Adipose tissue (tissue), 3 donors: ENCODE measurements around the gene CBY2. TPM values are rescaled to one million over a fixed set of nuclear protein-coding genes. Genes with fewer than 3 reads are reported as not detected.
"Not testable (repeated sequence)": the region's sequence is repeated elsewhere in the genome, so short reads cannot be mapped to it uniquely, and the experiment has no call there.

Source experiments
- H3K27ac ChIP-seq: one replicate; pipeline ENCODE4 v1.5.1; 2013; ENCODE audit warnings: low read depth, low read length
- WGBS, 3 donors: extraction: QIAGEN DNeasy Blood & Tissue Kit; methylation state at CpG; one replicate each; pipeline ENCODE4 v1.1.7; 2013; 5-methylcytosine and 5-hydroxymethylcytosine counted together
- polyA plus RNA-seq, 3 donors: library from polyadenylated mRNA; stranded (reverse); fragments of 200-250 nt; gene quantifications; one replicate each; pipeline ENCODE4 v1.2.3, GENCODE V29; 2013
- donor health status: healthy with polysubstance abuse.
- donor health status: Bipolar disorder and iron deficiency.
- donor health status: healthy.

CBY2 gene
- polyA plus RNA-seq, 3 donors = not detected

DNA sequence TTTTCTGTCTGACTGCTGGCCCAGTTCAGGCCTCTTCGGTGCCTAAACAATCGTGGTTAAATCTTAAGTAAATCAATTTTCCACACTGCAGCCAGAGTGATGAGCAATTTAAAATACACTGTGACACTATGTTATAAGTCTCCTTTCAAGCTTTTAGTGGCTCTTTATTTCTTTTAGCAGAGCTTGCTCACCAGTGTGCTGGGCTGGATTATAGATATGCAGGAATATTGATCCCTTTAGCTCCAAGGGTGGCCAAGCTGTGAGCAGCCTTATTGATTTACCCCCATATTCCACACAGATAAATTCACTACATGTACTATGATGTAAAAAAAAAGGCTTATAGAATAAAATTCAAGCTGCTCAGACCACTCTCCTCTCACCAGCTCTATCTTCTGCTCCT lies 21.7 kb downstream of the CBY2 start:
- WGBS, 3 donors = 72 to 92% (median 80%) methylated on average over 2 of the region's 2 CpGs
- no peak overlapping the region for H3K27ac ChIP-seq

GRCh38 chr13:45728759-45729158 lies 26.6 kb downstream of the CBY2 start:
- WGBS, 3 donors = 72 to 89% (median 74%) methylated on average over 6 of the region's 6 CpGs
- no peak overlapping the region for H3K27ac ChIP-seq

GRCh38 chr13:45731455-45731854 lies 29.3 kb downstream of the CBY2 start:
- WGBS, 3 donors = 32 to 92% (median 90%) methylated on average over 3 of the region's 3 CpGs
- H3K27ac ChIP-seq = no peak overlapping the region

DNA sequence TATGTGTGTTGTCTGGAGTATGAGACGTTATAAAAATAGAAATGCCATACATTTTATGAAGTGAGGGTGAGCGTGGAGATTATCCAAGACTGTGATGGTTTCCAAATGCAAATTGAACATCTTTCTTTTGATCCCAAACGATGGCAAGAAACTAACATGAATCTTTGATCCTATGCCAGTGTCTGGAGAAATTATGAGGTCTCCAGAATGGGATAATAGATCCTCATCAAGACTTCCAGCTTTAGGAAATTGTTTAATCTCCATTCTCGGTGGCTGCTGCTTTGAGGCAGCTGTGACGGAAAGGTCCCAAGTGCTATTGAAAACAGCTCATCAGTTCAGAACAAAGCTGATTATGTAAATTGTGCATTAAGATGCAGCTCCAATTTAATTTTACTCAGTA lies 30.8 kb downstream of the CBY2 start:
- WGBS, 3 donors = 46 to 68% (median 55%) methylated on average over 5 of the region's 5 CpGs
- H3K27ac ChIP-seq = no peak overlapping the region

GRCh38 chr13:45733361-45733760 lies 31.2 kb downstream of the CBY2 start:
- H3K27ac ChIP-seq = no peak overlapping the region
- 83 to 87% (median 85%) methylated on average over 5 of the region's 5 CpGs for WGBS, 3 donors

DNA sequence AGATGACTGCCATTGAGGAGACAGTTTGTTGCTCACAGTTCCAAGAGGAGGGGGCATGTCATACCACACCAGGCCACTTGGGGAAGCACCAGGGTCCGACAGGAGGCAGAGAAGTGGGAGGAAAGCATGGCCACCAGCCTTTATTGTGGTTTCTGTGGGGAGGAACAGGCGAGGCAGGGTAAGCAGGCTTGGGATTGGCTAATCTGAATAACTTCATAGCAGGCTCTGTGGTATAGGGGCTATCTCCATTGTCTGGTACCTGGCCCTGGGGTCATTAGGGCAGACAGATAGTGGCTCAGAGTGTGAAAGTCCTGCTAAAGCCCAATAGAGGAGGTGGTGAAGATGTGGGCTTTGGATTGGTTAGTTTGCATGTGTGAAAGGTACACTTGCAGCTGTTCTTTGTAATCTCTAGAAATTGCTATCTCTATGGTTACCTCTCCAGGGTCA lies 35.5 kb downstream of the CBY2 start:
- WGBS, 3 donors = 38 to 67% (median 41%) methylated on average over 2 of the region's 2 CpGs
- no peak overlapping the region for H3K27ac ChIP-seq

- 70 to 93% (median 87%) methylated on average over 5 of the region's 5 CpGs for WGBS, 3 donors
- H3K27ac ChIP-seq = no peak overlapping the region
These were observed 40.9 kb downstream of the CBY2 start for GRCh38 chr13:45742985-45743384.

DNA sequence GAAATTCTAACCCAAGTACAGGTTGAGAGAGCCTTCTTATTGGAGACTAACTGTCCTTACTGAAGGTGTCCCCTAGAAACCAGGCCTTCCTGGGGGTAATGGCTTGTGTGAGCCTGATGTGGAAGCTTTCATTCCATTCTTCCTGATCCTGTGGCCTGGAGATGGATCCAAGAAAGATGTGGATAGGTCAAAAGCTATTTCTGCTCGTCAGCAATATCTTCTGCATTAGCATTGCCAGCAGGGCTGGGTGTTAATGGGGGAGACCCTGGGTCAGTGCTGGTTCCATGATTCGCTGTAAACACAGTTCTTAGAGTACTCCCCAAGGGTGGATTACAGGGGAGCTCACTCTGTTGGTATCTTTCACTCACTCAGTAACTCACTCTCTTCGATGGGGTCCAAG lies 42.9 kb downstream of the CBY2 start:
- no peak overlapping the region for H3K27ac ChIP-seq
- WGBS, 3 donors = 81 to 92% (median 91%) methylated on average over 3 of the region's 3 CpGs

GRCh38 chr13:45747071-45747470 lies 45.0 kb downstream of the CBY2 start:
- H3K27ac ChIP-seq = no peak overlapping the region
- WGBS, 3 donors = 30 to 65% (median 42%) methylated on average over 2 of the region's 2 CpGs

GRCh38 chr13:45748941-45749759 lies 47.0 kb downstream of the CBY2 start:
- WGBS, 3 donors = 40 to 68% (median 51%) methylated on average over 13 of the region's 13 CpGs
- H3K27ac ChIP-seq = no peak overlapping the region

DNA sequence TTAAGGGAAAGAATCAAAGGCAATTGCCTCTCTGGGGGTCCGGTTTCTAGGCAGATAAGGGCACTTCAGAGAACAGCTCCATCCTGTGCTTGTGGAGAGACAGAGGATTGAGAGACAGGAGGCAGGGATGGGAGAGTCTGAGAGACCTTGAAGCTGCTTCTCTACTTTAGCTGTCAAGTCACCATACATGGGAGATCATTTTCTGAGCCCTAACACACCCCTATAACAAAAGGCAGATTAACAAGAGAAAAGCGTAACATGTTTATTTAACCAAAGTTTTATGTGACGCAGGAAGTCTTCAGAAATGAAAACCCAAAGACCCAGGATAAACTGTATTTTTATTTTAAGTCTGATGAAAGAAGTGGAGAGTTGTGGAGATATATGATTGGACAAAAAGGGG lies 48.4 kb downstream of the CBY2 start:
- no peak overlapping the region for H3K27ac ChIP-seq
- 87 to 95% (median 91%) methylated on average over 3 of the region's 3 CpGs for WGBS, 3 donors

DNA sequence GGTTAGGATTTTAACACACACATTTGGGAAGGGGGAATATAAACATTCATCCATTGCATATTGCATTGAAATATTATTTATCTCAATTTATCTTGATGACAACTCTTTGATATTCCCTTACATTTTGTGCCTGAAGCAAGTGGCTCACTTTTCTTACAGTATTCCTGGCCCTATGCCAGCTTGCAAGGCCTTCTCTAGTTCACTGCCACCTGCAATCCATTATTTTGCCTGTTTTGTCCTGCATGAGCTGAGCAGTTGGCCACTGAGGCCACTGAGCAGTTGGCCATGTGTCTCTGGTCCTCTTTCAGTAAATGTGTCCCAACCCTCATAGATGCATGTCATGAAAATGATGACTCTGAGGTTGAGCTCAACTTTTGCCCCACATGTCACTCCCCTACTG lies 49.8 kb downstream of the CBY2 start:
- no peak overlapping the region for H3K27ac ChIP-seq

GRCh38 chr13:45752510-45752909 lies 50.4 kb downstream of the CBY2 start:
- no peak overlapping the region for H3K27ac ChIP-seq
- WGBS, 3 donors = 41 to 74% (median 58%) methylated on average over 1 of the region's 1 CpG

GRCh38 chr13:45756498-45756897 lies 54.4 kb downstream of the CBY2 start:
- WGBS, 3 donors = 90 to 94% (median 92%) methylated on average over 1 of the region's 1 CpG

DNA sequence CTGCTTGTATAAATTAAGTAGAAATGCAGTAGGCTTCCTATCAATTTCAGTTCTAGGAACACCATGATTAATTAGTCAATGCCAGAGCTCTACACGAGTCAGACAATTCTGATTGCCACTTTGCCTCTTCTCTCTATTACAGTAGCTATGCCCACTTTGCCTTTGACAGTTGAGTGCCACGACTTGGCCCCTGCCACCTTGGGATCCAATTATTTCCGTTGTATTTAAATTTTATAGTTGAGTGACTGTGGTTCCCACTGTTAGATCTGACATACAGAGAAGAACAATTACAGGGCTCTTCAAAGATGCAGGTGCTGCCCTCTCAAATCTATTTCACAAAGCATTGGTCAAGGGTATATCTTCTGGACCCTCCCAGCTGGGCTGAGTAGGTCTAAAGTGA lies 55.5 kb downstream of the CBY2 start:
- H3K27ac ChIP-seq = not testable (repeated sequence)
- 65 to 72% (median 72%) methylated on average over 3 of the region's 3 CpGs for WGBS, 3 donors

More at GRCh38 chr13:45756498-45756897, 54.4 kb downstream of the CBY2 start:
- not testable (repeated sequence) for H3K27ac ChIP-seq

DNA sequence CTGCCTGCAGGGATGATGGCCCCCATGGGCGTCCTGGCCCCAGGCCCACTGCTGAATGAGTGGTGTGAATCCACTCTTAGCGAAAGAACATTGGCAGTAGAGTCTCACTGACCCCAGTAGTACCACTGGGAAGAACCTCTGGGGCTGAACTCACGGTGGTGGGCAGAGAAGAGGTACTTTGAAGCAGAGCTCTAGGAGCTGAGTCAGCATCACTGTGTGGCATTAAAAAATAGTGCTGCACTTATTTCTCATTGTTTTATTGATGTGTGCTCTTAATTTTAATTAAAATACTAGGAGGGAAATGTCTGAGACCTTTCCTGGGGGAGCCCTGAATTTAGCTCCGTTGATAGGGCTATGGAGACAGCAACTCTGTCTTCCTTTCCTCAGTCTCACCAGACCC lies 61.3 kb downstream of the CBY2 start:
- no peak overlapping the region for H3K27ac ChIP-seq
- WGBS, 3 donors = 84 to 85% (median 84%) methylated on average over 4 of the region's 4 CpGs

Other genes starting within 250 kb of the CBY2 start
- gene COG3, start 237.4 kb upstream of the CBY2 start, polyA plus RNA-seq = 10 to 100 TPM; 11.1 to 15.4 (median 11.6) TPM
- not detected for gene ERICH6B, start 86.6 kb upstream of the CBY2 start, polyA plus RNA-seq
- not detected for gene SIAH3, start 149.4 kb downstream of the CBY2 start, polyA plus RNA-seq